ENCODE results near the gene SPG7. TPM values are rescaled to one million over a fixed set of nuclear protein-coding genes. Genes with fewer than 3 reads are reported as not detected.

Gene SPG7
- total and polyA plus RNA-seq, 2 of the 4 experiments (the other 2 are of a cell fraction): 94.6 to 96.8 TPM

GRCh38 chr16:89531821-89532526 lies 23.8 kb downstream of the SPG7 start:
- in situ Hi-C loops (cut with MboI; ENCODE audit: low sequenced_read_pairs) (no loop called here), dilution Hi-C loops (cut with HindIII; ENCODE audit: low sequenced_read_pairs, unreplicated experiment) (no loop called here), intact Hi-C loops (cut with micrococcal nuclease) (no loop called here)
- TF ChIP-seq CEBPB (IDR thresholded peaks at IDR 0.05; ENCODE audit: low read depth, low read length) (no peak), RFX5 (IDR thresholded peaks at IDR 0.05; ENCODE audit: low read depth, low read length) (no peak), ELK1 (IDR thresholded peaks at IDR 0.05; ENCODE audit: borderline replicate concordance, low read depth, low read length) (no peak), NFE2L2 (IDR thresholded peaks at IDR 0.05; ENCODE audit: low read depth, low read length) (no peak), FOS (IDR thresholded peaks at IDR 0.05; ENCODE audit: low read depth, low read length) (no peak)
- Histone ChIP-seq H3K23ac (ENCODE audit: low read depth, low read length) (no peak overlapping the region), H2AK5ac (ENCODE audit: low read depth, low read length) (no peak overlapping the region), H2AK9ac (replicated peaks; ENCODE audit: low read depth, low read length, poor library complexity) (no peak overlapping the region), H4K91ac (ENCODE audit: insufficient read depth, low read depth, low read length) (no peak overlapping the region), H3K79me1 (ENCODE audit: low read depth in 1 of 2, low read length in 2 of 2) (peaks cover 13 to 48% of the 10 kb centered on the region in 2 experiments), H4K5ac (ENCODE audit: low read depth, low read length) (no peak overlapping the region), H3K9ac (ENCODE audit: low read depth, low read length) (no peak overlapping the region), H3K4me3 (ENCODE audit: insufficient read depth, low read depth, low read length) (no peak overlapping the region), H2BK20ac (ENCODE audit: low read depth, low read length) (no peak overlapping the region), H2AFZ (replicated peaks; ENCODE audit: low read length, poor library complexity) (no peak overlapping the region), H2BK5ac (ENCODE audit: low read depth, low read length, poor library complexity, severe bottlenecking) (no peak overlapping the region), H4K20me1 (ENCODE audit: insufficient read depth, low read length) (peaks cover 19% of the 10 kb centered on the region), H4K8ac (ENCODE audit: low read depth in 2 of 2, low read length in 2 of 2) (no peak overlapping the region), H3K9me1 (ENCODE audit: insufficient read depth, low read length) (0 out of 2 replicates have a peak, but pooled peaks cover 3% of the 10 kb centered on the region), H3K4me1 (ENCODE audit: control insufficient read depth, insufficient read depth, low read length) (no peaks in the 10 kb centered on the region), H3K27me3 (ENCODE audit: control insufficient read depth, insufficient read depth, low read length) (no peaks in the 10 kb centered on the region), H3K27ac (ENCODE audit: insufficient read depth, low read length) (no peak overlapping the region), H3K18ac (ENCODE audit: low read depth, low read length) (no peak overlapping the region), H3K4me2 (ENCODE audit: low read depth, low read length) (no peak overlapping the region), H3K56ac (ENCODE audit: extremely low read depth, insufficient read depth, low read length) (no peak overlapping the region), H2BK120ac (ENCODE audit: low read depth, low read length) (no peak overlapping the region), H3K9me3 (ENCODE audit: control insufficient read depth, insufficient read depth, low read length) (no peaks in the 10 kb centered on the region), H3K14ac (replicated peaks; ENCODE audit: low read depth, low read length) (no peak overlapping the region), H3K36me3 (ENCODE audit: control insufficient read depth, insufficient read depth, low read length) (peaks cover 75% of the 10 kb centered on the region), H2BK15ac (ENCODE audit: low read depth, low read length) (no peak overlapping the region), H3K4ac (ENCODE audit: low read depth, low read length) (no peak overlapping the region)
- 100% methylated on average over 4 of the region's 31 CpGs; no CpG with 5 or more reads in 1 of the 2 experiments for WGBS, 2 experiments (ENCODE audit: extremely low coverage in 2 of 2, insufficient read length in 1 of 2)
- CTCF ChIA-PET: no interaction called here
- ATAC-seq (ENCODE audit: low read depth) (no peak), DNase-seq (no peak)
- no TSS peak for BruUV-seq (replicated peaks)
- POLR2A ChIA-PET (ENCODE audit: unreplicated experiment): no interaction called here

Data from IMR-90 (cell line).